OCI-LY1 (cell line): ENCODE measurements around the gene MYOF.

Source experiments
- H2AFZ ChIP-seq: fragments of 200-600 bp; sonication (generic), shearing (Covaris generic); 2 replicates; pipeline ENCODE4 v1.6.0; 2014; ENCODE audit warnings: antibody characterized with exemption, mild to moderate bottlenecking, low read length
- H3F3A ChIP-seq: fragments of 200-600 bp; sonication (generic), shearing (Covaris generic); 2 replicates; pipeline ENCODE4 v1.6.0; 2014; ENCODE audit warnings: mild to moderate bottlenecking, antibody characterized with exemption, low read length, moderate library complexity; ENCODE audit not compliant: insufficient read depth
- H3K27ac ChIP-seq: fragments of 200-600 bp; sonication (generic); 2 replicates; pipeline ENCODE4 v1.5.1; 2014; ENCODE audit warnings: low read length, mixed run types, mild to moderate bottlenecking, low read depth; ENCODE audit not compliant: poor library complexity, severe bottlenecking
- H3K27me3 ChIP-seq: fragments of 200-600 bp; sonication (generic); 2 replicates; pipeline ENCODE4 v1.6.0; 2014; ENCODE audit warnings: antibody characterized with exemption, mild to moderate bottlenecking, low read length, moderate library complexity; ENCODE audit not compliant: insufficient read depth
- H3K36me3 ChIP-seq: fragments of 200-600 bp; sonication (generic); 2 replicates; pipeline ENCODE4 v1.6.1; 2014; ENCODE audit warnings: mild to moderate bottlenecking, antibody characterized with exemption, low read length, moderate library complexity, mixed read lengths; ENCODE audit not compliant: insufficient read depth
- H3K4me1 ChIP-seq: fragments of 200-600 bp; sonication (generic); 2 replicates; pipeline ENCODE4 v1.5.1; 2014; ENCODE audit warnings: mild to moderate bottlenecking, low read length, moderate library complexity; ENCODE audit not compliant: insufficient read depth, severe bottlenecking
- H3K4me2 ChIP-seq: fragments of 200-600 bp; sonication (generic), shearing (Covaris generic); 2 replicates; pipeline ENCODE4 v1.6.1; 2014; ENCODE audit warnings: low read length
- H3K4me3 ChIP-seq: fragments of 200-600 bp; sonication (generic); 2 replicates; pipeline ENCODE4 v1.5.1; 2014; ENCODE audit warnings: low read length, low read depth, mild to moderate bottlenecking, mixed read lengths; ENCODE audit not compliant: poor library complexity, severe bottlenecking
- H3K79me2 ChIP-seq: fragments of 200-600 bp; shearing (Covaris generic); 2 replicates; pipeline ENCODE4 v1.6.1; 2016; ENCODE audit warnings: mixed run types, low read length, mixed read lengths; ENCODE audit not compliant: insufficient read depth
- H3K9ac ChIP-seq: fragments of 200-600 bp; sonication (generic), shearing (Covaris generic); 2 replicates; pipeline ENCODE4 v1.6.1; 2014; ENCODE audit warnings: mild to moderate bottlenecking, low read length, mixed read lengths
- H3K9me2 ChIP-seq: fragments of 200-600 bp; sonication (generic), shearing (Covaris generic); 2 replicates; pipeline ENCODE4 v1.6.1; 2014; ENCODE audit warnings: low read depth, mild to moderate bottlenecking, low read length, mixed read lengths
- H3K9me3 ChIP-seq: fragments of 200-600 bp; shearing (Covaris generic); 2 replicates; pipeline ENCODE4 v1.6.1; 2014; ENCODE audit warnings: low read length, mixed read lengths
- H4K20me1 ChIP-seq: fragments of 200-600 bp; sonication (generic), shearing (Covaris generic); 2 replicates; pipeline ENCODE4 v1.6.0; 2016; ENCODE audit warnings: mild to moderate bottlenecking, low read length; ENCODE audit not compliant: insufficient read depth
- CTCF ChIP-seq: fragments of 200-600 bp; sonication (generic), shearing (Covaris generic); IDR thresholded peaks from 2 replicates; pipeline ENCODE4 v1.5.1; 2017; ENCODE audit warnings: mild to moderate bottlenecking, antibody characterized with exemption, low read length, moderate library complexity, mixed read lengths
- EZH2 ChIP-seq: fragments of 200-600 bp; sonication (generic), shearing (Covaris generic); IDR thresholded peaks from 2 replicates; pipeline ENCODE4 v1.8.0; 2017; ENCODE audit warnings: borderline replicate concordance, mixed run types, mild to moderate bottlenecking, antibody characterized with exemption, low read length, moderate library complexity, mixed read lengths

MYOF gene

GRCh38 chr10:93493162-93493561 is 11.0 kb upstream of the MYOF start:
- H3K79me2 ChIP-seq = 0 out of 2 replicates have a peak, but pooled peaks cover 2% of the 10 kb centered on the region
- H3K27me3 ChIP-seq = no peaks in the 10 kb centered on the region
- no peak overlapping the region for H3K4me3 ChIP-seq
- peaks cover 8% of the 10 kb centered on the region for H3K4me1 ChIP-seq
- no peak overlapping the region for H3K4me2 ChIP-seq
- no peak overlapping the region for H2AFZ ChIP-seq
- no peaks in the 10 kb centered on the region for H3F3A ChIP-seq
- no peaks in the 10 kb centered on the region for H3K36me3 ChIP-seq
- TF ChIP-seq CTCF (no peak), EZH2 (no peak)
- H3K9me3 ChIP-seq = no peaks in the 10 kb centered on the region
- H3K9ac ChIP-seq = no peak overlapping the region
- no peaks in the 10 kb centered on the region for H3K9me2 ChIP-seq
- H4K20me1 ChIP-seq = no peaks in the 10 kb centered on the region
- no peak overlapping the region for H3K27ac ChIP-seq

DNA sequence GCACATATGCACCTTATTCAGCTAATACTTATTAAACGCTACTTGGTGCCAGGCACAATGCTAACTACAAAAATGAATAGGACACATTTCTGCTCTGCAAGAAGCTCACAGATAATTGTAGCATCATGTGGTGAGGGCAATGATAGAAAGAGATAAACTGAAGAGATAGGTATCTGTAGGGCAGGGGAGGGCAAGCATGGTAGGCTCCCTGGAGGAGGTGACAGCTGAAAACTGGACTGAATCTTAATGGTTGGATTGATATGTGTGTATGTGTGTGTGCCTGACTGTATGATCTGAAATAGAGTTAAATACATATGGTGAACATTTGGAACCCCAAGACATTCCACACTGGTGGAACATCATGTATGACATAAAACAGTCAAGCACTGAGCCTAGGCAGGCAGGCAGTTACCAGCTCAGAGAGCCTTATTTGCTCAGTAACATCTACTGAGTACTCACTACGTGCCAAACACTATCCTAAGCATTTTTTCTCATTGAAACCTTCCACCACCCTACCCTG is 9.5 kb upstream of the MYOF start:
- no peak overlapping the region for H3K4me3 ChIP-seq
- no peak for TF ChIP-seq CTCF
- TF ChIP-seq EZH2 = no peak
- no peaks in the 10 kb centered on the region for H3K9me3 ChIP-seq
- H3K9ac ChIP-seq = no peak overlapping the region
- H3K79me2 ChIP-seq = no peaks in the 10 kb centered on the region
- H3K27me3 ChIP-seq = no peaks in the 10 kb centered on the region
- no peak overlapping the region for H3K27ac ChIP-seq
- no peaks in the 10 kb centered on the region for H3K9me2 ChIP-seq
- no peaks in the 10 kb centered on the region for H3K36me3 ChIP-seq
- no peaks in the 10 kb centered on the region for H4K20me1 ChIP-seq
- no peak overlapping the region for H2AFZ ChIP-seq
- H3K4me2 ChIP-seq = no peak overlapping the region
- H3F3A ChIP-seq = no peaks in the 10 kb centered on the region
- peaks cover 5% of the 10 kb centered on the region for H3K4me1 ChIP-seq

GRCh38 chr10:93488956-93489528 is 6.9 kb upstream of the MYOF start:
- H3K27ac ChIP-seq = no peak overlapping the region
- H2AFZ ChIP-seq = no peak overlapping the region
- no peak for TF ChIP-seq EZH2
- no peak for TF ChIP-seq CTCF

More at GRCh38 chr10:93488956-93489528, 6.9 kb upstream of the MYOF start:
- Histone ChIP-seq H3K4me3 (no peak overlapping the region), H3K9me2 (no peaks in the 10 kb centered on the region), H3K4me1 (no peaks in the 10 kb centered on the region), H4K20me1 (no peaks in the 10 kb centered on the region), H3K4me2 (no peak overlapping the region), H3K9ac (no peak overlapping the region), H3K36me3 (no peaks in the 10 kb centered on the region), H3K79me2 (no peaks in the 10 kb centered on the region), H3K9me3 (no peaks in the 10 kb centered on the region), H3K27me3 (no peaks in the 10 kb centered on the region), H3F3A (no peaks in the 10 kb centered on the region)
